ENCODE measurements around the gene DNAJC15.
"Not testable (repeated sequence)": the region's sequence is repeated elsewhere in the genome, so short reads cannot be mapped to it uniquely, and the experiment has no call there.

The DNAJC15 gene

DNA sequence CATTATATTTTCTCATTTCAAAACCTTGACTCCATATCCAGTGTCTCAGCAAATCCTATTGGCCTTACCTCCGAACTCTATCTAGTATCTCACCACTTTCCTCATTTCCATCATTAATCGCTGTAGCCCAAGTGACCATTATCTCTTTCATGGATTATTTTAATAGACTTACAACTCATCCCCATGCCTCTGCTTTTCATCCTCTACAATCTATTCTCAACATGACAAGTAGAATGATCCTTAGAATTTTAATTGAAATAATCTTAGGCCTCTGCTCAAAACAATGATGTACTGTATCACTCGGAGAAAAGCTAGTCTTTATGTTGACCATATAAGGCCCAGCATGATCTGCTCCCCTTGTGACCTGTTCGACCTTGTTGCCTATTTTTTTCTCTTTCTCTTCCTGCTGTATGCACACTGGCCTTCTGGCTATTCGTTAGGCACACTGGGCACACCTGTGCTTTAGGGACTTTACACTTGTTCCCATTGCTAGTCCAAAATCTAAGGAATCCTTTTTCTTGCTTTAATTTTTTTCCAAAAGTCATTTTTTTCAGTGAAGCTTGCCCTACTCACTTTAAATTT is 21.4 kb downstream of the DNAJC15 start:
- no peak for DNase-seq (ENCODE audit: low spot score)

GRCh38 chr13:43045302-43045773 is 22.0 kb downstream of the DNAJC15 start:
- DNase-seq (ENCODE audit: low spot score): peak; percentile 30

DNA sequence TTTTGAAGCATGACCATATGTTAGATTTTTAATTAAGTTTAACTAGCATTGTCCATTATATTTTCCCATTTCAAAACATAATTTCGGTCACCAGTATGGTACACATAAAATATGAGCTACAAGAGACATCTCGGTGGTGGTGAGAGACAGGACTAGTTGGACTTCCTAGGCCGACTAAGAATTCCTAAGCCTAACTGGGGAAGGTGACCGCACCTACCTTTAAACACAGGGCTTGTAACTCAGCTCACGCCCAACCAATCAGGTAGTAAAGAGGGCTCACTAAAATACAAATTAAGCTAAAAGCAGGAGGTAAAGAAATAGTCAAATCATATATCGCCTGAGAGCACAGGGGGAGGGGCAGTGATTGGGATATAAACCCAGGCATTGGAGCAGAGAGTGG is 22.9 kb downstream of the DNAJC15 start:
- no peak for DNase-seq (ENCODE audit: low spot score)

DNA sequence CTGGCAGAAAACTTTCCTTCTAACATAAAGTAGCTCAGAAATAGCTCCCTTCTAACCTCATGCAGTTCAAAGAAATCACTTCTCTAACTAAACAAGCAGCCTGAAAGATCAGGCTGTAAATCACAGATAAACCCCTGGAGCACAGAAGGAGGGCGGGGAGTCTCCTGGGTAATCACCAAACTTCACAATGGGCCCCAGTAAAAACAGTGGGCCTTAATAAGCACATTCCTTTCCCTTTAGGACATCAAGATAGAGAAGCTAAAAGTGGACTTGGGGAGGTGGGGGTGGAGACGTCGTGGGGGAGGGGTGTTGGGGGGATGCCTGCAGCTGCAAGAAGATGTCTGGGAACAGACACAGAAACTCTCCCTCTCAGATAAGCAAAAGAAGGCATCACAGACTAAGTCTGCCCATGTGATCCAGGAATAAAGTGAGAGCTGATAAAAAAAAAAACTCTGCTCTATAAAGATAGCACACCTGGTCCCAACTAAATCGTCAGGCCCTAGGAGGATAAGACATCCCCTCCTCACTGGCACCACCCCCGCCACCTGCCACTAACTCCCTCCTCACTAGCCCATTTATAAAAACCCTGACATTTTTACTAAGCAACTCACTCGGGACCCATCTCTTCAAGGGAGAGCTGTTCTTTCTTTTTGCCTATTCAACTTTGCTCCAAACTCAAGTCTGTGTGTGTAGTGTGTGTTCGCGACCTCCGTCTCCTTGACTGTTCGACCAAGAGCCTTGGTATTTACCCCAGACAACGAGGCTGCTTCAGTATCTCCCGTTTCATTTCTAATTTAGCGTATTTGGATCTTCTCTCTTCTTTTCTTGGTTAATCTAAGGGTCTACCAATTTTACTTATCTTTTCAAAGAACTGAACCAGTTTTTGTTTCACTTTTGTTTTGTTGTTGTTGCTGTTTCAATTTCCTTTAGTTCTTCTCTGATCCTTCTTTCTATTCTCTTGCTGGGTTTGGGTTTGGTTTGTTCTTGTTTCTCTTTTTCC is 31.7 kb downstream of the DNAJC15 start:
- no peak for DNase-seq (ENCODE audit: low spot score)

GRCh38 chr13:43057653-43058317 is 34.4 kb downstream of the DNAJC15 start:
- DNase-seq (ENCODE audit: low spot score): no peak

- DNase-seq (ENCODE audit: low spot score): no peak
Measured at GRCh38 chr13:43058318-43058674, 34.9 kb downstream of the DNAJC15 start.

GRCh38 chr13:43058831-43059230 is 35.4 kb downstream of the DNAJC15 start:
- DNase-seq (ENCODE audit: low spot score): no peak

DNA sequence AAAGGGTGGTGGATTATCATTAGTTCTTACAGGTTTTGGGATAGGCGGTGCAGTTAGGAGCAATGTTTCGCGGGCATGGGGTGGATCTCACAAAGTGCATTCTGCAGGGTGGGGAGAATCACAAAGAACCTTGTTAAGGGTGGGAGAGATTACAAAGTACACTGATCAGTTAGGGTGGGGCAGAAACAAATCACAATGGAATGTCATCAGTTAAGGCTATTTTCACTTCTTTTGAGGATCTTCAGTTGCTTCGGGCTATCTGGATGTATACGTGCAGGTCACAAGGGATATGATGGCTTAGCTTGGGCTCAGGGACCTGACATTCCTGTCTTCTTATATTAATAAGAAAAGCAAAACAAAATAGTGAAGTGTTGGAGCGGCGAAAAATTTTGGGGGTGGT is 36.4 kb downstream of the DNAJC15 start:
- not testable (repeated sequence) for DNase-seq (ENCODE audit: low spot score)

DNA sequence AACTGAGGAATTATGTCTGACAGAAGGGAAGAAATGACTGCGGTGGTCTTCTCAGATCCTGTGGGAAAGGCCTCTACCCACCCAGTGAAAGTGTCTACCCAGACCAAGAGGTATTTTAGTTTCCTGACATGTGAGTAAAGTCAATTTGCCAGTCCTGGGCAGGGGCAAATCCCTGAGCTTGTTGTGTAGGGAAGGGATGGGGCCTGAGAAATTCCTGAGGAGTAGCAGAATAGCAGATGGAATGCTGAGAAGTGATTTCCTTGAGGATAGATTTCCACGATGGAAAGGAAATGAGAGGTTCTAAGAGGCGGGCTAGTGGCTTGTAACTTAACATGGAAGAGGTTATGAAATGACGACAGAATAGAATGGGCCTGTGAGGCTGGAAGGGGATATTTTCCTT is 37.4 kb downstream of the DNAJC15 start:
- DNase-seq (ENCODE audit: low spot score): not testable (repeated sequence)

GRCh38 chr13:43061496-43062280 is 38.3 kb downstream of the DNAJC15 start:
- DNase-seq (ENCODE audit: low spot score): no peak

DNA sequence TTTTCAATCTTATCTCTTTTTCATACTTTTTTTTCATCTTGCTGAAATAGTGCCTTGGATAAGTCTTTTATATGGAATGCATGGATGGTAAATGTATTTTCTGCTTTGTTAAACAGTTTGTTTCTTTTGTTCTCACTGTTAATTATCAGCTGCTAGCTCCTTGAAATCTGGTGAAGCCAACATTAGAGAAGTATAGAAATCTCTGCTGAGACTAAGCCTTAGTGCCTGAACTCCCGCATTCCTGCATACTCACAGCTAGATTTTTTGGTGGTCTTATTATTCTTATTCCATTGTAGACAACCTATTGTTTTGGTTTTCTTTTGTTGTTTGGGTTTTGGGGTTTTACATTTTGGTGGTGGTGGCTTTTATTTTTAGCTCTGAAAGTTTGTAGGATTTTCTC is 48.4 kb downstream of the DNAJC15 start:
- DNase-seq (ENCODE audit: low spot score): no peak

GRCh38 chr13:43072394-43072793 is 49.0 kb downstream of the DNAJC15 start:
- no peak for DNase-seq (ENCODE audit: low spot score)

DNA sequence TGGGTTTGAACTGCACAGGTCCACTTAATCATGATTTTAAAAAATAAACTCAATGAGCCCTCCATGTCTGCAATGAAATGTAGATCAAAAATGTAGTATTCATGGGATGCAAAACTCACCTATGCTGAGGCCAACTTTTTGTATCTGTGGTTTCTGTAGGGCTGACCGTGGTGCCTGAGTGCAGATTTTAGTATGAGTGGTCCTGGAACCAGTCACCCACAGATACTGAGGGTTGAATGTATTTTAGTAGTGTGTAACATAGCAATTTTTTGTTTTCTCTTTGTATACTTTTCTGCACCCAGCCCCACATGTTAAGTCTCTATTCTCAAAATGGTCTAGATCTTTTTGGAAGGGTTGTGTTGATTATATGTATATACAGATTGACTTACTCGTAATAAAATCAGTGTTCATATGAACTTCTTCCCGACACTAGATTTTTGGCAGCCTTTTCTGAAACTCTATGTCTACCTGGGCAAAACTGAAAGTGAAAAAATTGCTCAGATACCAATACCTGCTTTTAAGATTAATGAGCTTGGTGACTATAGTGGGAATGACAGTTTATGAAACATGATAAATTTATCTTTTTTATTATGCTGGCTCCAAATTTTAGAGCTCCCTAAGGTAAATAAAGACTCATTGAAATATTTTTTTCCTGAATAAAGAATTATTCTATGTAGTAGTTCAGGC is 51.6 kb downstream of the DNAJC15 start:
- DNase-seq (ENCODE audit: low spot score): no peak

DNA sequence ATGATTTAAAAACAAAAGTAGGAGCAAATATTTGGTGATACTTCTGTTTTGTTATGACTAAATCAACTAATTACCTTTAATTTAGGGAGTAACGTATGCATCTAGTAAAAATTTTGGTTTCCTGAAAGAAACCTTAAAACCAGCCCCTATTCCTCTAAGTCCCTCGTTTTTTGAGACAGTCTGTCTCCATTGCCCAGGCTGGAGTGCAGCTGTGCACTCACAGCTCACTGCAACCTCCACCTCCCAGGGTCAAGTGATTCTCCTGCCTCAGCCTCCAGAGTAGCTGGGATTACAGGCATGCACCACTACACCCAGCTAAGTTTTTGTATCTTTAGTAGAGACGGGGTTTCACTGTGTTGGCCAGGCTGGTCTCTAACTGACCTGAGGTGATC is 52.1 kb downstream of the DNAJC15 start:
- not testable (repeated sequence) for DNase-seq (ENCODE audit: low spot score)

DNA sequence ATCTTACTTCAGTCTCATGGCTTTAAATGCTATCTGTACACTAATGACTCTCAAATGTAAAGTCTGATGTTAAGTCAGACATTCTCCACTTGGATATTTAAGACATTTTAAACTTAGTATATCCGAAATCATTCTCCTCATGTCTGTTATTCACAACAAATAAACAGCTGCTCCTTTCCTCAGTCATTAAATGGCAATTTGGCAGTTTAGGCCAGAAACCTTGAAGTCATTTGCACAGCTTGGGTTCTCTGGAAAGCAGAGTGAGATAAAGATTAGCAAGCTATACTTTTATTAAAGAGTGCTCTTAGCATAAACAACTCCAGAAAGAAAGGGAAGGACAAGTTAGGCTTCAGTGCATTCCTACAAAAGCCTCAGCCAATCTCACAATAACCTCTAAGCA is 53.7 kb downstream of the DNAJC15 start:
- no peak for DNase-seq (ENCODE audit: low spot score)

- DNase-seq (ENCODE audit: low spot score): no peak
Measured at GRCh38 chr13:43077461-43077860, 54.1 kb downstream of the DNAJC15 start.

DNA sequence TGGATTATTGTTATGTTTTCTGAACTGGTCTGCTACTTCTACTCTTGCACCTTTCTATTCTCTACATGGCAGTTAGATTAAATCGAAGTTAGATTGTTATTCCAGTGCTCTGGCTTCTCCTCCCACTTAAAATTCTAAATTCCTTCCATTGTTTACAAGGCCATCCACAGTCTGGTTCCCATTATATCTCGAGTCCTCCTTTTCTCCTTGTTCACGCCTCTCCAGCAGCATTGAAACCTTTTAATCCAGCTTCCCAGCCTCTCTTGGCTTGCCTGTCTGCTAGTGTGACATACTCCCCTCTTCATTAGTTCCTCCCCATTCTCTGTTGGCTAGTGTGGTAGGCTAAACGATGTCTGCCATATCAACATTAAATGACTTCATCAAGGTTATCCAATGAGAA is 54.5 kb downstream of the DNAJC15 start:
- no peak for DNase-seq (ENCODE audit: low spot score)

DNA sequence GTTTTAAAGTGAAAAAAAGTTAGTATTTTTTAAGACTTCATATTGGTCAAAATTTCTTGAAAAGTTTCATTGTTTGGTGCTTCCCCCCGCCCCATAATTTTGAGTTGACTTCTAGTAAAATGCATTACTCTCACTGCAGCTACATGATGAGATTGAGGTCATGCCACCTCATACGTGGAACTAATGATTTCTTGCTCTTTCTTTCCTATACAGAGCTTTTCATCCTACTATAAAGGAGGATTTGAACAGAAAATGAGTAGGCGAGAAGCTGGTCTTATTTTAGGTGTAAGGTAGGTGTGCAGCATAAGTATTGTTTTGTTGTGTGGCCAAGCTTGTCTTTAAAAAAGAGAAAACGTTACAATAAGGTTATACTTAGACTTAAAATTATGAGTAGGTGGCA is 55.0 kb downstream of the DNAJC15 start:
- no peak for DNase-seq (ENCODE audit: low spot score)

DNA sequence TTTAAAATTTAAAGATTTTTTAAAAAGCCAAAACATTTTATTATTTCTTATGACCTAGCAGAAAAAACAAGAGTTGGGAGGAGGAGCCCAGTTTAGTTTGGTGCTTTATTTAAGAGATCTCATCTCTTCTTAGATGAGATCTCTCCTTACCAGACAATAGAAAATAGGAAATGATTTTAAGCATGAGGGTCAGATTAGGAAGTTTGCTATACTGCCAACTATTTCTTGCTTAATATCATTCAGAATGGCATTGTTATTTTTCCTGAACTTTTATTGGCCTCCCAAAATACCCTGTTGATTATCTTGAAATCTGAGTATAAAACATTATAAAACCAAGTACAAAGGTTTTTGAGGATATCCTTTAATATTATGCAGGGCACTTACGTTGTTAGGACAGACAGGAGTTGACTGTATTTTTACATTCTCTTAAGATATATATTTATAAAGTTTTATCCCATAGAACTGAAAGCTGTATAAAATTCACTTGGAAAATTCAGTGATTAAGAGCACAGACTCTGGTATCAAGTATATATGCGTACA is 56.1 kb downstream of the DNAJC15 start:
- no peak for DNase-seq (ENCODE audit: low spot score)

GRCh38 chr13:43080199-43080598 is 56.8 kb downstream of the DNAJC15 start:
- no peak for DNase-seq (ENCODE audit: low spot score)

DNA sequence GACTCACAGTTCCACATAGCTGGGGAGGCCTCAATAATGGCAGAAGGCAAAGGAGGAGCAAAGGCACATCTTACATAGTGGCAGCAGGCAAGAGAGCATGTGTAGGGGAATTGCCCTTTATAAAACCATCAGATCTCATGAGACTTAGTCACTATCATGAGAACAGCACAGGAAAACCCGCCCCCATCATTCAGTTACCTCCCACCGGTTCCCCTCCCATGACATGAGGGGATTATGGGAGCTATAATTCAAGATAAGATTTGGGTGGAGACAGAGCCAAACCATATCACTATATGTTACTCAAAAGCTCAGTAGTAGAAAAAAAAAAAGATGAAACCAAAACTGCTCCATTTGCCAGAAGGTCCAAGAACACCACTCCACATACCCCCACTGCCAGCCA is 58.5 kb downstream of the DNAJC15 start:
- no peak for DNase-seq (ENCODE audit: low spot score)
